Hepatocyte (in vitro differentiated cells): ENCODE measurements around the gene FHOD3. TPM values are rescaled to one million over a fixed set of nuclear protein-coding genes. Genes with fewer than 3 reads are reported as not detected.

Source experiments
- DNase-seq: peaks from one replicate; pipeline ENCODE4 v3.0.0-alpha.2; 2016; ENCODE audit warnings: low spot score
- H2AFZ ChIP-seq: fragments of 200-600 bp; sonication (generic); 2 replicates; pipeline ENCODE4 v1.6.0; 2016; ENCODE audit warnings: antibody characterized with exemption, mild to moderate bottlenecking
- H3K27ac ChIP-seq: fragments of 200-600 bp; sonication (generic); 2 replicates; pipeline ENCODE4 v1.5.1; 2016; ENCODE audit warnings: mild to moderate bottlenecking
- H3K27me3 ChIP-seq: fragments of 200-600 bp; sonication (generic); 2 replicates; pipeline ENCODE4 v1.6.1; 2016
- H3K36me3 ChIP-seq: fragments of 200-600 bp; sonication (generic); replicated peaks from 2 replicates; pipeline ENCODE4 v1.5.1; 2016; ENCODE audit warnings: low read depth; ENCODE audit not compliant: insufficient read depth
- H3K4me1 ChIP-seq: fragments of 200-600 bp; sonication (generic); 2 replicates; pipeline ENCODE4 v1.5.1; 2016; ENCODE audit warnings: mild to moderate bottlenecking, moderate library complexity; ENCODE audit not compliant: insufficient read depth
- H3K4me2 ChIP-seq: fragments of 200-600 bp; sonication (generic); 2 replicates; pipeline ENCODE4 v1.6.0; 2016
- H3K4me3 ChIP-seq: fragments of 200-600 bp; sonication (generic); 2 replicates; pipeline ENCODE4 v1.5.1; 2016; ENCODE audit warnings: mild to moderate bottlenecking
- H3K79me2 ChIP-seq: fragments of 200-600 bp; sonication (generic); 2 replicates; pipeline ENCODE4 v1.6.0; 2017; ENCODE audit warnings: mild to moderate bottlenecking
- H3K9me2 ChIP-seq: fragments of 200-600 bp; sonication (generic); replicated peaks from 2 replicates; pipeline ENCODE4 v1.6.0; 2017; ENCODE audit warnings: mild to moderate bottlenecking; ENCODE audit not compliant: insufficient read depth
- H3K9me3 ChIP-seq: fragments of 200-600 bp; sonication (generic); 2 replicates; pipeline ENCODE4 v1.5.1; 2016; ENCODE audit warnings: low read depth, mild to moderate bottlenecking
- H4K20me1 ChIP-seq: fragments of 200-600 bp; sonication (generic); 2 replicates; pipeline ENCODE4 v1.6.0; 2016; ENCODE audit warnings: mild to moderate bottlenecking; ENCODE audit not compliant: insufficient read depth, poor library complexity, severe bottlenecking
- EZH2 ChIP-seq: fragments of 200-600 bp; sonication (generic); IDR thresholded peaks from 2 replicates; pipeline ENCODE4 v1.6.1; 2016; ENCODE audit warnings: antibody characterized with exemption, mild to moderate bottlenecking, borderline replicate concordance
- EZH2phosphoT487 ChIP-seq: fragments of 200-600 bp; sonication (generic); IDR thresholded peaks from one replicate; pipeline ENCODE4 v1.6.1; 2018; ENCODE audit warnings: antibody characterized with exemption, mild to moderate bottlenecking, low read depth, moderate library complexity; ENCODE audit not compliant: unreplicated experiment, severe bottlenecking
- WGBS: methylation state at CpG from one replicate; pipeline ENCODE4 v1.1.6; 2016; ENCODE audit warnings: low lambda C conversion rate; ENCODE audit errors: missing lambda C conversion rate; 5-methylcytosine and 5-hydroxymethylcytosine counted together
- polyA plus RNA-seq: library from polyadenylated mRNA; unstranded; fragments of >200 nt; fragmentation: Nextera tagmentation; extraction: Ambion mirVana; gene quantifications from 2 replicates; pipeline ENCODE4 v1.2.1, GENCODE V29; 2016
- total RNA-seq: library from RNA; depleted of rRNA; stranded (reverse); fragments of >200 nt; gene quantifications from 2 replicates; pipeline ENCODE4 v1.2.3, GENCODE V29; 2014
- TF ChIP-seq, protein P1 (sequence below): fragments of 200-600 bp; sonication (generic); IDR thresholded peaks from 2 replicates; pipeline ENCODE4 v1.5.1; 2016; ENCODE audit warnings: antibody characterized with exemption, mild to moderate bottlenecking; ENCODE audit not compliant: poor library complexity

FHOD3 gene
- total and polyA plus RNA-seq, 2 experiments from 2014 or later = 1.7 to 2.7 TPM

- H3K36me3 ChIP-seq = no peaks in the 10 kb centered on the region
- no peak overlapping the region for H3K27ac ChIP-seq
- H2AFZ ChIP-seq = no peak overlapping the region
- H3K27me3 ChIP-seq = no peaks in the 10 kb centered on the region
- H3K4me3 ChIP-seq = no peak overlapping the region
- TF ChIP-seq EZH2phosphoT487 (no peak), EZH2 (no peak)
- TF ChIP-seq, protein P1, sequence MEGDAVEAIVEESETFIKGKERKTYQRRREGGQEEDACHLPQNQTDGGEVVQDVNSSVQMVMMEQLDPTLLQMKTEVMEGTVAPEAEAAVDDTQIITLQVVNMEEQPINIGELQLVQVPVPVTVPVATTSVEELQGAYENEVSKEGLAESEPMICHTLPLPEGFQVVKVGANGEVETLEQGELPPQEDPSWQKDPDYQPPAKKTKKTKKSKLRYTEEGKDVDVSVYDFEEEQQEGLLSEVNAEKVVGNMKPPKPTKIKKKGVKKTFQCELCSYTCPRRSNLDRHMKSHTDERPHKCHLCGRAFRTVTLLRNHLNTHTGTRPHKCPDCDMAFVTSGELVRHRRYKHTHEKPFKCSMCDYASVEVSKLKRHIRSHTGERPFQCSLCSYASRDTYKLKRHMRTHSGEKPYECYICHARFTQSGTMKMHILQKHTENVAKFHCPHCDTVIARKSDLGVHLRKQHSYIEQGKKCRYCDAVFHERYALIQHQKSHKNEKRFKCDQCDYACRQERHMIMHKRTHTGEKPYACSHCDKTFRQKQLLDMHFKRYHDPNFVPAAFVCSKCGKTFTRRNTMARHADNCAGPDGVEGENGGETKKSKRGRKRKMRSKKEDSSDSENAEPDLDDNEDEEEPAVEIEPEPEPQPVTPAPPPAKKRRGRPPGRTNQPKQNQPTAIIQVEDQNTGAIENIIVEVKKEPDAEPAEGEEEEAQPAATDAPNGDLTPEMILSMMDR = no peak
- no peak for DNase-seq
- peaks cover 11% of the 10 kb centered on the region for H3K4me1 ChIP-seq
- WGBS = 92% methylated on average over 3 of the region's 3 CpGs
- H3K4me2 ChIP-seq = no peak overlapping the region
- H3K9me2 ChIP-seq = no peaks in the 10 kb centered on the region
- no peaks in the 10 kb centered on the region for H3K9me3 ChIP-seq
- no peaks in the 10 kb centered on the region for H4K20me1 ChIP-seq
- no peaks in the 10 kb centered on the region for H3K79me2 ChIP-seq
These were observed 398.3 kb downstream of the FHOD3 start for GRCh38 chr18:36695806-36696205.

GRCh38 chr18:36697905-36698304 lies 400.4 kb downstream of the FHOD3 start:
- no peaks in the 10 kb centered on the region for H3K9me3 ChIP-seq
- H3K9me2 ChIP-seq = no peaks in the 10 kb centered on the region
- DNase-seq = no peak
- no peaks in the 10 kb centered on the region for H4K20me1 ChIP-seq
- H3K4me3 ChIP-seq = no peak overlapping the region
- H3K79me2 ChIP-seq = no peaks in the 10 kb centered on the region
- WGBS = 93% methylated on average over 2 of the region's 2 CpGs
- peaks cover 9% of the 10 kb centered on the region for H3K4me1 ChIP-seq
- H3K36me3 ChIP-seq = no peaks in the 10 kb centered on the region
- no peaks in the 10 kb centered on the region for H3K27me3 ChIP-seq
- H2AFZ ChIP-seq = no peak overlapping the region
- no peak overlapping the region for H3K27ac ChIP-seq
- TF ChIP-seq EZH2 (no peak), EZH2phosphoT487 (no peak)
- TF ChIP-seq, protein P1 = no peak
- H3K4me2 ChIP-seq = no peak overlapping the region

DNA sequence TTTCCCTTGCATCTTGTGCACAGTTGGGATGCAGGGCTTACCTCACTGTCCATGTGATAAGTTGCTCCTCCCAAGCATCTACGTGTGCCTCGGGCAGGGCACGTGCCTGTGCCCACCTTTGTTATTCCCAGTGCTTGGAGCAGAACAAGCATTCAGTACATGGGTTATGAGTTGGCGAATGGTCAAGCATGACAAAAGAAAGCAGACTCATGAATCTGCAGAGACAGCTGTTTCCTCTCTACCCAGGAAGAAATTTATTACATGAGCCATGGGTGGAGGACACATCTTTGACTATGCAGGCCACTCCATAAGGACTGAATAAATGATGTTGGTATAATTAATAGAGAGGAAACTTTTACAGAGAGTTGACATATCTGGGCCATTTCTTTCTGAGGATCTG lies 403.4 kb downstream of the FHOD3 start:
- Histone ChIP-seq H3K9me2 (no peaks in the 10 kb centered on the region), H3K27me3 (no peaks in the 10 kb centered on the region), H3K4me1 (peaks cover 5% of the 10 kb centered on the region), H3K27ac (no peak overlapping the region), H4K20me1 (no peaks in the 10 kb centered on the region), H3K4me3 (no peak overlapping the region), H2AFZ (no peak overlapping the region), H3K79me2 (no peaks in the 10 kb centered on the region), H3K4me2 (no peak overlapping the region), H3K36me3 (no peaks in the 10 kb centered on the region), H3K9me3 (no peaks in the 10 kb centered on the region)
- DNase-seq = no peak
- no peak for TF ChIP-seq EZH2phosphoT487
- TF ChIP-seq, protein P1 = no peak
- TF ChIP-seq EZH2 = no peak
- 97% methylated on average over 4 of the region's 4 CpGs for WGBS
